GM23248 (cell line): ENCODE results near the gene GAS7.

Experiments
- EZH2 ChIP-seq: fragments of 200-600 bp; sonication (generic); IDR thresholded peaks from 2 replicates; pipeline ENCODE4 v1.6.1; 2018; ENCODE audit warnings: antibody characterized with exemption, mild to moderate bottlenecking; ENCODE audit not compliant: insufficient read depth, poor library complexity, severe bottlenecking
- EZH2phosphoT487 ChIP-seq: fragments of 200-600 bp; sonication (generic); IDR thresholded peaks from 2 replicates; pipeline ENCODE4 v1.6.1; 2018; ENCODE audit warnings: antibody characterized with exemption, moderate library complexity, mild to moderate bottlenecking, low read depth; ENCODE audit not compliant: insufficient read depth

GRCh38 chr17:9925457-9925856 lies 272.9 kb downstream of the GAS7 start:
- no peak for TF ChIP-seq EZH2phosphoT487
- TF ChIP-seq EZH2, result no peak
